Activated CD4-positive, alpha-beta memory T cell treated with anti-CD3 and anti-CD28 coated beads for 36 hours (primary cell): ENCODE results near the gene L1CAM. TPM values are rescaled to one million over a fixed set of nuclear protein-coding genes. Genes with fewer than 3 reads are reported as not detected.

Source experiments
- CTCF ChIA-PET: fragments of 350-600 bp; sonication (Branson Sonifier 250); formaldehyde crosslinking; loops from one replicate; lab custom pipeline; 2021; ENCODE audit warnings: antibody characterized with exemption, inconsistent platforms; lab: Charles Lee
- POLR2A ChIA-PET: fragments of 350-600 bp; sonication (Branson Sonifier 250); formaldehyde crosslinking; loops from one replicate; lab custom pipeline; 2021; ENCODE audit warnings: antibody characterized with exemption; lab: Charles Lee
- DNase-seq: peaks from one replicate; pipeline ENCODE4 v3.0.0-alpha.2; 2020
- H3K27ac Mint-ChIP-seq: one replicate; pipeline ENCODE4 v1.8.0; 2021; ENCODE audit warnings: mixed read lengths
- H3K27me3 Mint-ChIP-seq: one replicate; pipeline ENCODE4 v1.8.0; 2021; ENCODE audit warnings: mixed read lengths
- H3K36me3 Mint-ChIP-seq: one replicate; pipeline ENCODE4 v1.8.0; 2021; ENCODE audit warnings: mixed read lengths
- H3K4me1 Mint-ChIP-seq: one replicate; pipeline ENCODE4 v1.8.0; 2021; ENCODE audit warnings: low read depth, mixed read lengths
- H3K4me3 Mint-ChIP-seq: one replicate; pipeline ENCODE4 v1.8.0; 2021; ENCODE audit warnings: mild to moderate bottlenecking, mixed read lengths
- H3K9me3 Mint-ChIP-seq: one replicate; pipeline ENCODE4 v1.8.0; 2021; ENCODE audit warnings: mixed read lengths
- intact Hi-C: fragments of 100-400 bp; cut with micrococcal nuclease; formaldehyde crosslinking; loops from one replicate; pipeline ENCODE4 v1.15.1; 2023
- total RNA-seq, 2 experiments: library from RNA; stranded (reverse); gene quantifications; one replicate each; pipeline ENCODE4 v1.2.3, GENCODE V29; 2021

L1CAM gene
- total RNA-seq, 2 experiments from 2014 or later: 0.45 to 1.3 TPM

- Mint-ChIP-seq H3K36me3 (peaks cover 3% of the 10 kb centered on the region), H3K27ac (no peak overlapping the region), H3K9me3 (no peaks in the 10 kb centered on the region), H3K27me3 (no peaks in the 10 kb centered on the region), H3K4me1 (peaks cover 9% of the 10 kb centered on the region), H3K4me3 (no peak overlapping the region)
- intact Hi-C loops: no loop called here
- ChIA-PET POLR2A (no interaction called here), CTCF (no interaction called here)
- no peak for DNase-seq
Measured at GRCh38 chrX:153909024-153909979, 23.3 kb upstream of the L1CAM start.

- H3K4me1 Mint-ChIP-seq: peaks cover 18% of the 10 kb centered on the region
- peaks cover 3% of the 10 kb centered on the region for H3K36me3 Mint-ChIP-seq
- H3K27me3 Mint-ChIP-seq: no peaks in the 10 kb centered on the region
- DNase-seq: no peak
- ChIA-PET POLR2A (no interaction called here), CTCF (no interaction called here)
- H3K9me3 Mint-ChIP-seq: no peaks in the 10 kb centered on the region
- intact Hi-C loops: no loop called here
- H3K4me3 Mint-ChIP-seq: no peak overlapping the region
- no peak overlapping the region for H3K27ac Mint-ChIP-seq
Measured at GRCh38 chrX:153908219-153908860, 22.4 kb upstream of the L1CAM start.

- Mint-ChIP-seq H3K4me1 (peaks cover 21% of the 10 kb centered on the region), H3K27me3 (no peaks in the 10 kb centered on the region), H3K36me3 (peaks cover 3% of the 10 kb centered on the region), H3K27ac (no peak overlapping the region), H3K9me3 (no peaks in the 10 kb centered on the region), H3K4me3 (no peak overlapping the region)
- ChIA-PET CTCF (interaction anchor here (0.9 to 1.5 kb wide), 2 partner anchors 16 to 39 kb away, joined by 3 to 4 read pairs; no protein-coding TSS in a partner anchor), POLR2A (no interaction called here)
- no peak for DNase-seq
- intact Hi-C loops: no loop called here
Measured at GRCh38 chrX:153907456-153907855, 21.5 kb upstream of the L1CAM start.

GRCh38 chrX:153906126-153906917 lies 20.3 kb upstream of the L1CAM start:
- no peaks in the 10 kb centered on the region for H3K9me3 Mint-ChIP-seq
- DNase-seq: no peak
- no peaks in the 10 kb centered on the region for H3K27me3 Mint-ChIP-seq
- CTCF ChIA-PET: interaction anchor here (1.0 to 1.5 kb wide), 2 partner anchors 17 to 19 kb away, joined by 3 to 4 read pairs; partner anchors contain the start of gene ARHGAP4
- no peak overlapping the region for H3K4me3 Mint-ChIP-seq
- intact Hi-C loops: no loop called here
- H3K36me3 Mint-ChIP-seq: no peaks in the 10 kb centered on the region
- no peak overlapping the region for H3K27ac Mint-ChIP-seq
- POLR2A ChIA-PET: no interaction called here
- peaks cover 30% of the 10 kb centered on the region for H3K4me1 Mint-ChIP-seq

GRCh38 chrX:153905481-153906095 lies 19.6 kb upstream of the L1CAM start:
- H3K9me3 Mint-ChIP-seq: no peaks in the 10 kb centered on the region
- no peak overlapping the region for H3K27ac Mint-ChIP-seq
- no peak overlapping the region for H3K4me3 Mint-ChIP-seq
- no peaks in the 10 kb centered on the region for H3K27me3 Mint-ChIP-seq
- no peaks in the 10 kb centered on the region for H3K36me3 Mint-ChIP-seq
- H3K4me1 Mint-ChIP-seq: peaks cover 36% of the 10 kb centered on the region
- CTCF ChIA-PET: interaction anchor here (1.0 kb wide), 1 partner anchor 20 kb away, joined by 3 read pairs; the partner anchor contains the start of gene ARHGAP4
- POLR2A ChIA-PET: no interaction called here
- intact Hi-C loops: no loop called here
- DNase-seq: no peak

GRCh38 chrX:153903991-153904957 lies 18.3 kb upstream of the L1CAM start, which contains the start of gene AVPR2:
AVPR2 (plus strand) TSS chrX:153904673; CDS start chrX:153905146, 473 bp downstream.
- Mint-ChIP-seq H3K9me3 (no peaks in the 10 kb centered on the region), H3K4me1 (peaks cover 37% of the 10 kb centered on the region), H3K36me3 (no peaks in the 10 kb centered on the region), H3K27me3 (no peaks in the 10 kb centered on the region), H3K4me3 (peak within 1 kb of the TSS; percentile 8), H3K27ac (no peak within 1 kb of the TSS)
- intact Hi-C loops: no loop called here
- POLR2A ChIA-PET: no interaction called here
- CTCF ChIA-PET: no interaction called here
- DNase-seq: no peak

- Mint-ChIP-seq H3K9me3 (no peaks in the 10 kb centered on the region), H3K27me3 (no peaks in the 10 kb centered on the region), H3K4me3 (no peak overlapping the region), H3K27ac (peak overlapping the region; percentile 30), H3K36me3 (no peaks in the 10 kb centered on the region), H3K4me1 (peaks cover 37% of the 10 kb centered on the region)
- POLR2A ChIA-PET: no interaction called here
- intact Hi-C loops: no loop called here
- no peak for DNase-seq
- CTCF ChIA-PET: interaction anchor here (1.0 kb wide), 1 partner anchor 20 kb away, joined by 3 read pairs; no protein-coding TSS in a partner anchor
Measured at GRCh38 chrX:153903238-153903980, 17.4 kb upstream of the L1CAM start.

GRCh38 chrX:153902385-153902784 lies 16.4 kb upstream of the L1CAM start:
- no peak overlapping the region for H3K4me3 Mint-ChIP-seq
- H3K36me3 Mint-ChIP-seq: no peaks in the 10 kb centered on the region
- intact Hi-C loops: no loop called here
- CTCF ChIA-PET: interaction anchor here (1.0 kb wide), 1 partner anchor 21 kb away, joined by 3 read pairs; no protein-coding TSS in a partner anchor
- POLR2A ChIA-PET: no interaction called here
- DNase-seq: no peak
- H3K9me3 Mint-ChIP-seq: no peaks in the 10 kb centered on the region
- H3K27ac Mint-ChIP-seq: no peak overlapping the region
- H3K4me1 Mint-ChIP-seq: peaks cover 37% of the 10 kb centered on the region
- no peaks in the 10 kb centered on the region for H3K27me3 Mint-ChIP-seq

- H3K4me1 Mint-ChIP-seq: peaks cover 37% of the 10 kb centered on the region
- no peaks in the 10 kb centered on the region for H3K36me3 Mint-ChIP-seq
- H3K27me3 Mint-ChIP-seq: no peaks in the 10 kb centered on the region
- no peak for DNase-seq
- no peak overlapping the region for H3K4me3 Mint-ChIP-seq
- H3K27ac Mint-ChIP-seq: no peak overlapping the region
- POLR2A ChIA-PET: interaction anchor here (1.2 kb wide), 1 partner anchor 23 kb away, joined by 8 read pairs; no protein-coding TSS in a partner anchor
- CTCF ChIA-PET: no interaction called here
- intact Hi-C loops: no loop called here
- no peaks in the 10 kb centered on the region for H3K9me3 Mint-ChIP-seq
Measured at GRCh38 chrX:153901753-153902140, 15.8 kb upstream of the L1CAM start.
